HCT116 (cell line): ENCODE data around the gene HYLS1. TPM values are rescaled to one million over a fixed set of nuclear protein-coding genes. Genes with fewer than 3 reads are reported as not detected.

Experiments
- ATAC-seq: fragments of 200-7000 bp; cut with Tn5 transposase; 2 replicates; pipeline ENCODE4 v1.9.1; 2020; ENCODE audit warnings: mild to moderate bottlenecking, moderate library complexity
- BruUV-seq: library from RNA; stranded (reverse); fragments of 400-500 nt; replicated peaks from 2 replicates; lab custom pipeline; 2021; lab: Mats Ljungman, UMichigan
- CTCF ChIA-PET: fragments of 300-600 bp; sonication (Branson Sonifier 250); formaldehyde crosslinking; loops from one replicate; lab custom pipeline; 2021; ENCODE audit warnings: antibody characterized with exemption; lab: Charles Lee
- POLR2A ChIA-PET: fragments of 300-600, 350-600 bp; sonication (Branson Sonifier 250); formaldehyde crosslinking; loops from one replicate; lab custom pipeline; 2021; ENCODE audit warnings: antibody characterized with exemption; lab: Charles Lee
- RAD21 ChIA-PET, 2 experiments: fragments of 300-600 bp; sonication (Branson Sonifier 250); formaldehyde crosslinking; loops; one replicate each; lab custom pipeline; 2023; ENCODE audit warnings: low total read pairs in 2 of 2; ENCODE audit not compliant: uncharacterized antibody in 2 of 2, unreplicated experiment in 2 of 2, low non-redundant PET in 1 of 2; lab: Charles Lee
- DNase-seq: peaks from one replicate; pipeline ENCODE4 v3.0.0-alpha.2; 2010; ENCODE audit warnings: low read depth, low spot score
- H2AFZ ChIP-seq: fragments of 200-600 bp; shearing (Covaris generic), sonication (generic); 2 replicates; pipeline ENCODE4 v1.6.1; 2017; ENCODE audit warnings: low read depth, mixed run types, mixed read lengths, antibody characterized with exemption, low read length; ENCODE audit not compliant: poor library complexity, severe bottlenecking
- H3K27ac ChIP-seq: 2 replicates; pipeline ENCODE4 v1.5.1; 2012; ENCODE audit warnings: low read depth, low read length
- H3K27me3 ChIP-seq: fragments of 200-600 bp; sonication (generic); 2 replicates; pipeline ENCODE4 v1.6.1; 2016; ENCODE audit warnings: mixed run types, low read length, mixed read lengths; ENCODE audit not compliant: insufficient read depth
- H3K36me3 ChIP-seq, 2 experiments: fragments of 200-500 bp in 1 of 2; fragments of 200-600 bp in 1 of 2; sonication (Bioruptor generic) in 1 of 2; sonication (generic) in 1 of 2; 2 replicates each; pipeline versions ENCODE4 v1.5.1 to v1.6.1; 2014 to 2016; ENCODE audit warnings: low read length in 2 of 2, inconsistent platforms in 1 of 2, mixed read lengths in 1 of 2, mixed run types in 1 of 2; ENCODE audit not compliant: insufficient read depth in 2 of 2, control insufficient read depth in 1 of 2
- H3K4me1 ChIP-seq, 2 experiments: fragments of 200-600 bp in 1 of 2; sonication (generic) in 1 of 2; 2 replicates each; pipeline versions ENCODE4 v1.5.1 to v1.6.1; 2012 to 2017; ENCODE audit warnings: low read length in 2 of 2, inconsistent platforms in 1 of 2, mild to moderate bottlenecking in 1 of 2, mixed read lengths in 1 of 2, mixed run types in 1 of 2, moderate library complexity in 1 of 2; ENCODE audit not compliant: insufficient read depth in 2 of 2, control insufficient read depth in 1 of 2
- H3K4me2 ChIP-seq: fragments of 200-600 bp; sonication (generic); 2 replicates; pipeline ENCODE4 v1.6.1; 2017; ENCODE audit warnings: mixed run types, low read length, mixed read lengths
- H3K4me3 ChIP-seq, 2 experiments: fragments of 200-600 bp in 1 of 2; sonication (generic) in 1 of 2; replicated peaks in 1 of 2; 2 replicates each; pipeline ENCODE4 v1.5.1; 2011 to 2016; ENCODE audit warnings: low read length in 2 of 2, control low read depth in 1 of 2, low read depth in 1 of 2, mild to moderate bottlenecking in 1 of 2, mixed read lengths in 1 of 2, mixed run types in 1 of 2
- H3K79me2 ChIP-seq: fragments of 200-600 bp; sonication (generic); 2 replicates; pipeline ENCODE4 v1.6.1; 2017; ENCODE audit warnings: mild to moderate bottlenecking, mixed run types, low read length, moderate library complexity, mixed read lengths; ENCODE audit not compliant: insufficient read depth
- H3K9ac ChIP-seq: fragments of 200-600 bp; sonication (generic); 2 replicates; pipeline ENCODE4 v1.6.1; 2016; ENCODE audit warnings: low read length, mixed read lengths
- H3K9me2 ChIP-seq: fragments of 200-600 bp; sonication (generic), shearing (Covaris generic); 2 replicates; pipeline ENCODE4 v1.6.1; 2017; ENCODE audit warnings: mixed run types, mild to moderate bottlenecking, moderate library complexity; ENCODE audit not compliant: insufficient read depth
- H3K9me3 ChIP-seq, 2 experiments: fragments of 200-500 bp in 1 of 2; fragments of 200-600 bp in 1 of 2; sonication (Bioruptor generic) in 1 of 2; sonication (generic) in 1 of 2; 2 replicates each; pipeline ENCODE4 v1.6.1; 2014 to 2017; ENCODE audit warnings: low read length in 2 of 2, mixed read lengths in 2 of 2, inconsistent platforms in 1 of 2, low read depth in 1 of 2, mild to moderate bottlenecking in 1 of 2, mixed run types in 1 of 2, moderate library complexity in 1 of 2; ENCODE audit not compliant: control insufficient read depth in 1 of 2, insufficient read depth in 1 of 2
- H4K20me1 ChIP-seq: fragments of 200-600 bp; sonication (generic), shearing (Covaris generic); 2 replicates; pipeline ENCODE4 v1.6.1; 2017; ENCODE audit warnings: mixed run types, mild to moderate bottlenecking, moderate library complexity; ENCODE audit not compliant: insufficient read depth
- ELF1 ChIP-seq: IDR thresholded peaks from 2 replicates; pipeline ENCODE4 v1.6.1; 2012; ENCODE audit warnings: low read depth, borderline replicate concordance
- EZH2 ChIP-seq: fragments of 200-600 bp; sonication (generic); IDR thresholded peaks from 2 replicates; pipeline ENCODE4 v1.6.1; 2017; ENCODE audit warnings: antibody characterized with exemption, mixed run types
- EZH2phosphoT487 ChIP-seq: fragments of 200-600 bp; IDR thresholded peaks from 2 replicates; pipeline ENCODE4 v1.6.1; 2018; ENCODE audit warnings: antibody characterized with exemption, borderline replicate concordance
- FOSL1 ChIP-seq: IDR thresholded peaks from 2 replicates; pipeline ENCODE4 v1.6.1; 2012; ENCODE audit warnings: low read depth
- JUND ChIP-seq: IDR thresholded peaks from 2 replicates; pipeline ENCODE4 v1.6.1; 2012
- RAD21 ChIP-seq: IDR thresholded peaks from 2 replicates; pipeline ENCODE4 v1.6.1; 2012; ENCODE audit warnings: low read depth, mild to moderate bottlenecking
- SIN3A ChIP-seq: IDR thresholded peaks from 2 replicates; pipeline ENCODE4 v1.6.1; 2012; ENCODE audit warnings: low read depth
- SRF ChIP-seq: IDR thresholded peaks from 2 replicates; pipeline ENCODE4 v1.6.1; 2012; ENCODE audit warnings: low read depth
- TCF7L2 ChIP-seq: IDR thresholded peaks from 2 replicates; pipeline ENCODE4 v1.7.0; 2011; ENCODE audit warnings: borderline replicate concordance, inconsistent platforms; ENCODE audit not compliant: insufficient read depth, insufficient read length; ENCODE audit errors: extremely low read depth
- ZFX ChIP-seq: fragments of 450-650 bp; IDR thresholded peaks from 2 replicates; pipeline ENCODE4 v1.6.1; 2017
- intact Hi-C: fragments of 100-400 bp; cut with micrococcal nuclease; formaldehyde crosslinking; loops from 2 replicates; pipeline ENCODE4 v1.10.0; 2022
- total RNA-seq: library from RNA; stranded (reverse); gene quantifications from one replicate; pipeline ENCODE4 v1.2.1, GENCODE V29; 2021; ENCODE audit not compliant: unreplicated experiment
- TF ChIP-seq, protein P1 (sequence below): IDR thresholded peaks from 2 replicates; pipeline ENCODE4 v1.6.1; 2012
- TF ChIP-seq, protein P2 (sequence below): IDR thresholded peaks from 2 replicates; pipeline ENCODE4 v1.6.1; 2011; ENCODE audit warnings: mild to moderate bottlenecking, low read length, moderate library complexity; ENCODE audit not compliant: insufficient replicate concordance; ENCODE audit errors: extremely low read depth

Gene HYLS1
- total RNA-seq, 1 experiment from 2014 or later: 18.9 TPM

- no TSS peak for BruUV-seq
- no peak for TF ChIP-seq EZH2
- TF ChIP-seq, protein P1, sequence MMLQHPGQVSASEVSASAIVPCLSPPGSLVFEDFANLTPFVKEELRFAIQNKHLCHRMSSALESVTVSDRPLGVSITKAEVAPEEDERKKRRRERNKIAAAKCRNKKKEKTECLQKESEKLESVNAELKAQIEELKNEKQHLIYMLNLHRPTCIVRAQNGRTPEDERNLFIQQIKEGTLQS: no peak
- TF ChIP-seq, protein P2, sequence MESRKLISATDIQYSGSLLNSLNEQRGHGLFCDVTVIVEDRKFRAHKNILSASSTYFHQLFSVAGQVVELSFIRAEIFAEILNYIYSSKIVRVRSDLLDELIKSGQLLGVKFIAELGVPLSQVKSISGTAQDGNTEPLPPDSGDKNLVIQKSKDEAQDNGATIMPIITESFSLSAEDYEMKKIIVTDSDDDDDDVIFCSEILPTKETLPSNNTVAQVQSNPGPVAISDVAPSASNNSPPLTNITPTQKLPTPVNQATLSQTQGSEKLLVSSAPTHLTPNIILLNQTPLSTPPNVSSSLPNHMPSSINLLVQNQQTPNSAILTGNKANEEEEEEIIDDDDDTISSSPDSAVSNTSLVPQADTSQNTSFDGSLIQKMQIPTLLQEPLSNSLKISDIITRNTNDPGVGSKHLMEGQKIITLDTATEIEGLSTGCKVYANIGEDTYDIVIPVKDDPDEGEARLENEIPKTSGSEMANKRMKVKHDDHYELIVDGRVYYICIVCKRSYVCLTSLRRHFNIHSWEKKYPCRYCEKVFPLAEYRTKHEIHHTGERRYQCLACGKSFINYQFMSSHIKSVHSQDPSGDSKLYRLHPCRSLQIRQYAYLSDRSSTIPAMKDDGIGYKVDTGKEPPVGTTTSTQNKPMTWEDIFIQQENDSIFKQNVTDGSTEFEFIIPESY: no peak
- no peak for TF ChIP-seq TCF7L2
- no peak for TF ChIP-seq EZH2phosphoT487
- Histone ChIP-seq H4K20me1 (no peaks in the 10 kb centered on the region), H3K36me3 (no peaks in the 10 kb centered on the region), H3K9me2 (no peaks in the 10 kb centered on the region), H3K9me3 (no peaks in the 10 kb centered on the region), H2AFZ (no peak overlapping the region), H3K27ac (no peak overlapping the region), H3K4me1 (no peaks in the 10 kb centered on the region), H3K79me2 (no peaks in the 10 kb centered on the region), H3K9ac (no peak overlapping the region), H3K27me3 (no peaks in the 10 kb centered on the region), H3K4me3 (no peak overlapping the region), H3K4me2 (no peak overlapping the region)
- POLR2A ChIA-PET: no interaction called here
- RAD21 ChIA-PET: no interaction called here
- DNase-seq: no peak
- intact Hi-C loops: no loop called here
- CTCF ChIA-PET: no interaction called here
- ATAC-seq: no peak
These were observed 6.2 kb upstream of the HYLS1 start for GRCh38 chr11:125881291-125881690.

GRCh38 chr11:125883375-125883774 lies 4.1 kb upstream of the HYLS1 start:
- no TSS peak for BruUV-seq
- H2AFZ ChIP-seq: no peak overlapping the region
- peaks cover 4 to 9% of the 10 kb centered on the region in 2 experiments; a peak in 3 of 4 replicates for H3K4me1 ChIP-seq
- TF ChIP-seq ZFX: no peak
- no peak for TF ChIP-seq SIN3A
- no peak for TF ChIP-seq EZH2phosphoT487
- no peak for TF ChIP-seq SRF
- TF ChIP-seq JUND: no peak
- no peak for TF ChIP-seq FOSL1
- TF ChIP-seq TCF7L2: no peak
- no peak for TF ChIP-seq RAD21
- TF ChIP-seq EZH2: no peak
- no peak for TF ChIP-seq ELF1
- no peaks in the 10 kb centered on the region for H3K9me3 ChIP-seq
- no peaks in the 10 kb centered on the region for H3K27me3 ChIP-seq
- no peaks in the 10 kb centered on the region for H3K9me2 ChIP-seq
- ChIA-PET POLR2A (no interaction called here), RAD21 (no interaction called here), CTCF (no interaction called here)
- H3K36me3 ChIP-seq: no peaks in the 10 kb centered on the region
- ATAC-seq (no peak), DNase-seq (no peak)
- H3K9ac ChIP-seq: no peak overlapping the region
- no peak overlapping the region for H3K27ac ChIP-seq
- no peak overlapping the region for H3K4me3 ChIP-seq
- H3K4me2 ChIP-seq: no peak overlapping the region
- H4K20me1 ChIP-seq: no peaks in the 10 kb centered on the region
- intact Hi-C loops: no loop called here
- peaks cover 5% of the 10 kb centered on the region; the same call in 1 of the 2 replicates for H3K79me2 ChIP-seq
